IMR-90 (cell line): Measurements from ENCODE around the gene DHRS7C. TPM values are rescaled to one million over a fixed set of nuclear protein-coding genes. Genes with fewer than 3 reads are reported as not detected.

Source experiments
- ATAC-seq: fragments of 200-7000 bp; cut with Tn5 transposase; 2 replicates; pipeline ENCODE4 v1.9.1; 2020; ENCODE audit warnings: low read depth, mild to moderate bottlenecking, moderate library complexity
- BruUV-seq: library from RNA; stranded (reverse); fragments of 400-500 nt; replicated peaks from 2 replicates; lab custom pipeline; 2021; lab: Mats Ljungman, UMichigan
- CTCF ChIA-PET: fragments of 300-600 bp; formaldehyde crosslinking; extraction: SDS; loops from one replicate; lab custom pipeline; 2021; ENCODE audit warnings: antibody characterized with exemption; lab: Yijun Ruan, JAX
- POLR2A ChIA-PET: fragments of 300-600 bp; sonication (Branson Sonifier 250); formaldehyde crosslinking; loops from one replicate; lab custom pipeline; 2022; ENCODE audit warnings: antibody characterized with exemption; ENCODE audit not compliant: unreplicated experiment; lab: Charles Lee
- DNase-seq: peaks from one replicate; pipeline ENCODE4 v3.0.0; 2013
- H2AFZ ChIP-seq: replicated peaks from 2 replicates; pipeline ENCODE3; 2013; ENCODE audit warnings: low read length, mild to moderate bottlenecking; ENCODE audit not compliant: poor library complexity
- H2AK5ac ChIP-seq: 2 replicates; pipeline ENCODE4 v1.6.1; 2013; ENCODE audit warnings: low read depth, low read length, inconsistent platforms
- H2AK9ac ChIP-seq: replicated peaks from 2 replicates; pipeline ENCODE3; 2013; ENCODE audit warnings: mild to moderate bottlenecking, low read depth, low read length, moderate library complexity; ENCODE audit not compliant: poor library complexity
- H2BK120ac ChIP-seq: 2 replicates; pipeline ENCODE4 v1.6.1; 2013; ENCODE audit warnings: low read depth, low read length, inconsistent platforms
- H2BK15ac ChIP-seq: 3 replicates; pipeline ENCODE4 v1.6.1; 2013; ENCODE audit warnings: low read depth, low read length, inconsistent platforms
- H2BK20ac ChIP-seq: 2 replicates; pipeline ENCODE4 v1.6.1; 2013; ENCODE audit warnings: low read depth, mild to moderate bottlenecking, inconsistent platforms, low read length, moderate library complexity
- H2BK5ac ChIP-seq: 2 replicates; pipeline ENCODE4 v1.6.1; 2013; ENCODE audit warnings: mild to moderate bottlenecking, low read depth, low read length, inconsistent platforms; ENCODE audit not compliant: poor library complexity, severe bottlenecking
- H3K14ac ChIP-seq: replicated peaks from 2 replicates; pipeline ENCODE4 v1.6.1; 2013; ENCODE audit warnings: low read depth, low read length, inconsistent platforms
- H3K18ac ChIP-seq: 2 replicates; pipeline ENCODE4 v1.6.1; 2013; ENCODE audit warnings: low read depth, low read length, control low read depth
- H3K23ac ChIP-seq: 2 replicates; pipeline ENCODE4 v1.6.1; 2013; ENCODE audit warnings: low read depth, low read length, inconsistent platforms
- H3K27ac ChIP-seq: 2 replicates; pipeline ENCODE4 v1.5.1; 2013; ENCODE audit warnings: mild to moderate bottlenecking, control low read depth, low read length; ENCODE audit not compliant: insufficient read depth
- H3K27me3 ChIP-seq: 2 replicates; pipeline ENCODE4 v1.6.1; 2013; ENCODE audit warnings: low read length; ENCODE audit not compliant: control insufficient read depth, insufficient read depth
- H3K36me3 ChIP-seq: 2 replicates; pipeline ENCODE4 v1.6.1; 2013; ENCODE audit warnings: low read length, mixed read lengths; ENCODE audit not compliant: control insufficient read depth, insufficient read depth
- H3K4ac ChIP-seq: 2 replicates; pipeline ENCODE4 v1.6.1; 2013; ENCODE audit warnings: low read depth, low read length, inconsistent platforms
- H3K4me1 ChIP-seq: 2 replicates; pipeline ENCODE4 v1.6.1; 2013; ENCODE audit warnings: low read length, mixed read lengths; ENCODE audit not compliant: control insufficient read depth, insufficient read depth
- H3K4me2 ChIP-seq: 2 replicates; pipeline ENCODE4 v1.6.1; 2013; ENCODE audit warnings: low read depth, mild to moderate bottlenecking, control low read depth, low read length, moderate library complexity
- H3K4me3 ChIP-seq: 2 replicates; pipeline ENCODE4 v1.5.1; 2013; ENCODE audit warnings: low read depth, mild to moderate bottlenecking, control low read depth, low read length, moderate library complexity; ENCODE audit not compliant: insufficient read depth
- H3K56ac ChIP-seq: 2 replicates; pipeline ENCODE4 v1.6.1; 2013; ENCODE audit warnings: low read length, inconsistent platforms; ENCODE audit not compliant: insufficient read depth; ENCODE audit errors: extremely low read depth
- H3K79me1 ChIP-seq, 2 experiments: 2 replicates each; pipeline ENCODE4 v1.6.1; 2013; ENCODE audit warnings: low read length in 2 of 2, inconsistent platforms in 1 of 2, low read depth in 1 of 2
- H3K9ac ChIP-seq: 2 replicates; pipeline ENCODE4 v1.6.1; 2013; ENCODE audit warnings: low read depth, low read length, control low read depth
- H3K9me1 ChIP-seq: 2 replicates; pipeline ENCODE4 v1.6.1; 2013; ENCODE audit warnings: low read length, inconsistent platforms; ENCODE audit not compliant: insufficient read depth
- H3K9me3 ChIP-seq: 2 replicates; pipeline ENCODE4 v1.6.1; 2013; ENCODE audit warnings: low read length; ENCODE audit not compliant: control insufficient read depth, insufficient read depth
- H4K20me1 ChIP-seq: 2 replicates; pipeline ENCODE4 v1.6.1; 2013; ENCODE audit warnings: low read length, inconsistent platforms; ENCODE audit not compliant: insufficient read depth
- H4K5ac ChIP-seq: 2 replicates; pipeline ENCODE4 v1.6.1; 2013; ENCODE audit warnings: mild to moderate bottlenecking, low read depth, low read length, control low read depth
- H4K8ac ChIP-seq, 2 experiments: 2 replicates each; pipeline ENCODE4 v1.6.1; 2013; ENCODE audit warnings: low read depth in 2 of 2, low read length in 2 of 2, control low read depth in 1 of 2, inconsistent platforms in 1 of 2
- H4K91ac ChIP-seq: 2 replicates; pipeline ENCODE4 v1.6.1; 2013; ENCODE audit warnings: low read depth, low read length, inconsistent platforms; ENCODE audit not compliant: insufficient read depth
- BHLHE40 ChIP-seq: fragments of 150-350 bp; IDR thresholded peaks from 2 replicates; pipeline ENCODE4 v1.6.1; 2016; ENCODE audit warnings: mild to moderate bottlenecking, low read depth, low read length
- MAFK ChIP-seq: IDR thresholded peaks from 2 replicates; pipeline ENCODE4 v1.6.1; 2012; ENCODE audit warnings: low read depth, low read length, improper control_type of control experiment
- MXI1 ChIP-seq: IDR thresholded peaks from 2 replicates; pipeline ENCODE4 v1.6.1; 2012; ENCODE audit warnings: low read depth, mild to moderate bottlenecking, low read length, moderate library complexity, borderline replicate concordance
- POLR2A ChIP-seq: IDR thresholded peaks from 2 replicates; pipeline ENCODE4 v1.6.1; 2012; ENCODE audit warnings: mild to moderate bottlenecking, low read depth, low read length
- WGBS, 2 experiments: methylation state at CpG; one replicate each; pipeline versions ENCODE4 v1.1.5 to v1.1.7; 2013; ENCODE audit warnings: missing lambda C conversion rate in 2 of 2; ENCODE audit not compliant: insufficient read length in 1 of 2; ENCODE audit errors: extremely low coverage in 2 of 2; 5-methylcytosine and 5-hydroxymethylcytosine counted together
- dilution Hi-C: fragments of 300-500 bp; cut with HindIII; formaldehyde crosslinking; loops from one replicate; pipeline ENCODE4 v1.14.3; 2018; ENCODE audit warnings: low sequenced_read_pairs; ENCODE audit not compliant: unreplicated experiment
- in situ Hi-C: fragments of 300-500 bp; cut with MboI; formaldehyde crosslinking; loops from 3 replicates; pipeline ENCODE4 v1.14.3; 2019; ENCODE audit warnings: low sequenced_read_pairs, inconsistent platforms, mixed read lengths
- intact Hi-C: fragments of 100-400 bp; cut with micrococcal nuclease; formaldehyde crosslinking; loops from 2 replicates; pipeline ENCODE4 v1.10.0; 2022
- polyA plus RNA-seq, 3 experiments: library from polyadenylated mRNA; depleted of rRNA; stranded (reverse); fragments of >200 nt; gene quantifications; 2 replicates each; pipeline ENCODE4 v1.2.3, GENCODE V29; 2012; ENCODE audit warnings: low replicate concordance in 1 of 3
- total RNA-seq: library from RNA; depleted of rRNA; stranded (reverse); fragments of >200 nt; gene quantifications from 2 replicates; pipeline ENCODE4 v1.2.3, GENCODE V29; 2012

The DHRS7C gene
- total and polyA plus RNA-seq, 2 of the 4 experiments (the other 2 are of a cell fraction): not detected

- POLR2A ChIA-PET: no interaction called here
Observed at GRCh38 chr17:9820448-9820847, 29.1 kb upstream of the DHRS7C start.

More at GRCh38 chr17:9820448-9820847, 29.1 kb upstream of the DHRS7C start:
- dilution Hi-C loops: no loop called here
- H2AK5ac ChIP-seq: no peak overlapping the region
- H3K9ac ChIP-seq: no peak overlapping the region
- no peak overlapping the region for H4K91ac ChIP-seq
- no peak for TF ChIP-seq BHLHE40
- no peak for TF ChIP-seq POLR2A
- no peak for TF ChIP-seq MXI1
- TF ChIP-seq MAFK: no peak
- H3K4me2 ChIP-seq: no peak overlapping the region
- peaks cover 2% of the 10 kb centered on the region; the same call in 1 of the 2 replicates for H3K9me3 ChIP-seq
- no CpG with 5 or more reads among the region's 3 CpGs for WGBS, 2 experiments
- no peak overlapping the region for H3K18ac ChIP-seq
- no peak overlapping the region for H4K8ac ChIP-seq
- no peaks in the 10 kb centered on the region for H3K27me3 ChIP-seq
- H3K4me3 ChIP-seq: no peak overlapping the region
- H3K79me1 ChIP-seq: no peaks in the 10 kb centered on the region
- H2BK5ac ChIP-seq: no peak overlapping the region
- no peak overlapping the region for H3K23ac ChIP-seq
- ATAC-seq: no peak
- H2AK9ac ChIP-seq: no peak overlapping the region
- H3K14ac ChIP-seq: no peak overlapping the region
- in situ Hi-C loops: no loop called here
- no peak for DNase-seq
- no peaks in the 10 kb centered on the region for H3K4me1 ChIP-seq
- intact Hi-C loops: no loop called here
- no peak overlapping the region for H2AFZ ChIP-seq
- H4K20me1 ChIP-seq: no peaks in the 10 kb centered on the region
- no peak overlapping the region for H3K56ac ChIP-seq
- no peak overlapping the region for H2BK120ac ChIP-seq
- H3K4ac ChIP-seq: no peak overlapping the region
- CTCF ChIA-PET: no interaction called here
- no peak overlapping the region for H3K27ac ChIP-seq
- no peak overlapping the region for H2BK20ac ChIP-seq
- BruUV-seq: no TSS peak
- no peaks in the 10 kb centered on the region for H3K36me3 ChIP-seq
- H2BK15ac ChIP-seq: no peak overlapping the region
- H3K9me1 ChIP-seq: no peaks in the 10 kb centered on the region
- no peak overlapping the region for H4K5ac ChIP-seq
